Stimulated activated memory B cell treated with anti-CD40 and anti-IgM and Interleukin-4, amounts not matched to agents 10 μg/mL and 1 μg/mL and 100 μg/mL, for 72 hours (primary cell): ENCODE measurements around the gene AK1.
A peak's percentile ranks its signal among the peaks of the same experiment; 100 is the strongest.

ENCODE experiments used
- ATAC-seq: fragments of 150-1000 bp; cut with Tn5 transposase; 2 replicates; pipeline ENCODE4 v1.10.0; 2021
- H3K27ac Mint-ChIP-seq: one replicate; pipeline ENCODE4 v1.8.0; 2022; ENCODE audit warnings: mild to moderate bottlenecking, mixed read lengths
- H3K27me3 Mint-ChIP-seq: one replicate; pipeline ENCODE4 v1.8.0; 2022; ENCODE audit warnings: mixed read lengths
- H3K36me3 Mint-ChIP-seq: one replicate; pipeline ENCODE4 v1.8.0; 2022; ENCODE audit warnings: mixed read lengths
- H3K4me1 Mint-ChIP-seq: one replicate; pipeline ENCODE4 v1.8.0; 2022; ENCODE audit warnings: mixed read lengths
- H3K4me3 Mint-ChIP-seq: one replicate; pipeline ENCODE4 v1.8.0; 2022; ENCODE audit warnings: mild to moderate bottlenecking, moderate library complexity, mixed read lengths
- H3K9me3 Mint-ChIP-seq: one replicate; pipeline ENCODE4 v1.8.0; 2022; ENCODE audit warnings: mixed read lengths

The AK1 gene

GRCh38 chr9:127915801-127916719 is 38.6 kb upstream of the AK1 start:
- peaks cover 80% of the 10 kb centered on the region for H3K4me1 Mint-ChIP-seq
- peak; percentile 56 for ATAC-seq
- H3K36me3 Mint-ChIP-seq = peaks cover 43% of the 10 kb centered on the region
- no peaks in the 10 kb centered on the region for H3K9me3 Mint-ChIP-seq
- H3K27me3 Mint-ChIP-seq = no peaks in the 10 kb centered on the region
- peak overlapping the region; percentile 92 for H3K4me3 Mint-ChIP-seq
- H3K27ac Mint-ChIP-seq = peak overlapping the region; percentile 91

GRCh38 chr9:127915325-127915752 is 37.9 kb upstream of the AK1 start:
- Mint-ChIP-seq H3K4me3 (peak overlapping the region; percentile 92), H3K27ac (peak overlapping the region; percentile 91), H3K4me1 (peaks cover 82% of the 10 kb centered on the region), H3K36me3 (peaks cover 50% of the 10 kb centered on the region), H3K9me3 (no peaks in the 10 kb centered on the region), H3K27me3 (no peaks in the 10 kb centered on the region)
- peak; percentile 0 for ATAC-seq

GRCh38 chr9:127913682-127914081 is 36.2 kb upstream of the AK1 start:
- no peaks in the 10 kb centered on the region for H3K9me3 Mint-ChIP-seq
- ATAC-seq = no peak
- H3K4me1 Mint-ChIP-seq = peaks cover 73% of the 10 kb centered on the region
- H3K36me3 Mint-ChIP-seq = peaks cover 53% of the 10 kb centered on the region
- no peaks in the 10 kb centered on the region for H3K27me3 Mint-ChIP-seq
- H3K27ac Mint-ChIP-seq = peak overlapping the region; percentile 94
- no peak overlapping the region for H3K4me3 Mint-ChIP-seq

- Mint-ChIP-seq H3K4me1 (peaks cover 65% of the 10 kb centered on the region), H3K9me3 (no peaks in the 10 kb centered on the region), H3K27ac (peak overlapping the region; percentile 94), H3K36me3 (peaks cover 59% of the 10 kb centered on the region), H3K27me3 (no peaks in the 10 kb centered on the region), H3K4me3 (no peak overlapping the region)
- ATAC-seq = no peak
Observed at GRCh38 chr9:127912882-127913281, 35.4 kb upstream of the AK1 start.

- H3K4me1 Mint-ChIP-seq = peaks cover 60% of the 10 kb centered on the region
- no peak overlapping the region for H3K4me3 Mint-ChIP-seq
- peak overlapping the region; percentile 94 for H3K27ac Mint-ChIP-seq
Observed at GRCh38 chr9:127912296-127912695, 34.8 kb upstream of the AK1 start.

GRCh38 chr9:127910613-127911205 is 33.2 kb upstream of the AK1 start:
- peaks cover 68% of the 10 kb centered on the region for H3K4me1 Mint-ChIP-seq
- no peak for ATAC-seq
- peak overlapping the region; percentile 94 for H3K27ac Mint-ChIP-seq
- H3K27me3 Mint-ChIP-seq = no peaks in the 10 kb centered on the region
- peak overlapping the region; percentile 59 for H3K4me3 Mint-ChIP-seq
- H3K36me3 Mint-ChIP-seq = peaks cover 59% of the 10 kb centered on the region
- H3K9me3 Mint-ChIP-seq = no peaks in the 10 kb centered on the region

More at GRCh38 chr9:127912296-127912695, 34.8 kb upstream of the AK1 start:
- peaks cover 59% of the 10 kb centered on the region for H3K36me3 Mint-ChIP-seq
- ATAC-seq = no peak
- no peaks in the 10 kb centered on the region for H3K27me3 Mint-ChIP-seq
- no peaks in the 10 kb centered on the region for H3K9me3 Mint-ChIP-seq

- no peak overlapping the region for H3K4me3 Mint-ChIP-seq
- H3K9me3 Mint-ChIP-seq = no peaks in the 10 kb centered on the region
- no peak for ATAC-seq
- peaks cover 68% of the 10 kb centered on the region for H3K4me1 Mint-ChIP-seq
- H3K27ac Mint-ChIP-seq = peak overlapping the region; percentile 94
- H3K27me3 Mint-ChIP-seq = no peaks in the 10 kb centered on the region
- peaks cover 59% of the 10 kb centered on the region for H3K36me3 Mint-ChIP-seq
Observed at GRCh38 chr9:127909839-127910273, 32.4 kb upstream of the AK1 start.

- no peak overlapping the region for H3K4me3 Mint-ChIP-seq
- ATAC-seq = no peak
- H3K27ac Mint-ChIP-seq = no peak overlapping the region
- peaks cover 49% of the 10 kb centered on the region for H3K36me3 Mint-ChIP-seq
- H3K9me3 Mint-ChIP-seq = no peaks in the 10 kb centered on the region
- no peaks in the 10 kb centered on the region for H3K27me3 Mint-ChIP-seq
- H3K4me1 Mint-ChIP-seq = peaks cover 69% of the 10 kb centered on the region
Observed at GRCh38 chr9:127908660-127908926, 31.1 kb upstream of the AK1 start.

- ATAC-seq = no peak
- H3K36me3 Mint-ChIP-seq = peaks cover 44% of the 10 kb centered on the region
- H3K4me3 Mint-ChIP-seq = no peak overlapping the region
- H3K27me3 Mint-ChIP-seq = no peaks in the 10 kb centered on the region
- peak overlapping the region; percentile 99 for H3K27ac Mint-ChIP-seq
- H3K4me1 Mint-ChIP-seq = peaks cover 73% of the 10 kb centered on the region
- no peaks in the 10 kb centered on the region for H3K9me3 Mint-ChIP-seq
Observed at GRCh38 chr9:127907867-127908659, 30.6 kb upstream of the AK1 start.

GRCh38 chr9:127905788-127906191 is 28.3 kb upstream of the AK1 start:
- peak; percentile 67 for ATAC-seq
- Mint-ChIP-seq H3K36me3 (peaks cover 25% of the 10 kb centered on the region), H3K4me3 (peak overlapping the region; percentile 88), H3K9me3 (no peaks in the 10 kb centered on the region), H3K4me1 (peaks cover 69% of the 10 kb centered on the region), H3K27ac (peak overlapping the region; percentile 99), H3K27me3 (no peaks in the 10 kb centered on the region)

GRCh38 chr9:127905004-127905728 is 27.7 kb upstream of the AK1 start:
- no peaks in the 10 kb centered on the region for H3K9me3 Mint-ChIP-seq
- H3K36me3 Mint-ChIP-seq = peaks cover 18% of the 10 kb centered on the region
- peak; percentile 62 for ATAC-seq
- H3K27me3 Mint-ChIP-seq = no peaks in the 10 kb centered on the region
- H3K4me1 Mint-ChIP-seq = peaks cover 66% of the 10 kb centered on the region
- H3K4me3 Mint-ChIP-seq = peak overlapping the region; percentile 88
- H3K27ac Mint-ChIP-seq = peak overlapping the region; percentile 99

GRCh38 chr9:127904561-127905003 is 27.1 kb upstream of the AK1 start:
- Mint-ChIP-seq H3K4me3 (peak overlapping the region; percentile 88), H3K4me1 (peaks cover 70% of the 10 kb centered on the region), H3K27ac (peak overlapping the region; percentile 99)

GRCh38 chr9:127903557-127904475 is 26.3 kb upstream of the AK1 start:
- H3K27me3 Mint-ChIP-seq = no peaks in the 10 kb centered on the region
- H3K9me3 Mint-ChIP-seq = no peaks in the 10 kb centered on the region
- peak; percentile 54 for ATAC-seq
- peak overlapping the region; percentile 99 for H3K27ac Mint-ChIP-seq
- peak overlapping the region; percentile 88 for H3K4me3 Mint-ChIP-seq
- H3K4me1 Mint-ChIP-seq = peaks cover 70% of the 10 kb centered on the region
- H3K36me3 Mint-ChIP-seq = peaks cover 10% of the 10 kb centered on the region

More at GRCh38 chr9:127904561-127905003, 27.1 kb upstream of the AK1 start:
- ATAC-seq = peak; percentile 1
- no peaks in the 10 kb centered on the region for H3K27me3 Mint-ChIP-seq
- no peaks in the 10 kb centered on the region for H3K9me3 Mint-ChIP-seq
- peaks cover 13% of the 10 kb centered on the region for H3K36me3 Mint-ChIP-seq
